ENCODE results near the gene DLEU7.
A peak's percentile ranks its signal among the peaks of the same experiment; 100 is the strongest.

The DLEU7 gene

DNA sequence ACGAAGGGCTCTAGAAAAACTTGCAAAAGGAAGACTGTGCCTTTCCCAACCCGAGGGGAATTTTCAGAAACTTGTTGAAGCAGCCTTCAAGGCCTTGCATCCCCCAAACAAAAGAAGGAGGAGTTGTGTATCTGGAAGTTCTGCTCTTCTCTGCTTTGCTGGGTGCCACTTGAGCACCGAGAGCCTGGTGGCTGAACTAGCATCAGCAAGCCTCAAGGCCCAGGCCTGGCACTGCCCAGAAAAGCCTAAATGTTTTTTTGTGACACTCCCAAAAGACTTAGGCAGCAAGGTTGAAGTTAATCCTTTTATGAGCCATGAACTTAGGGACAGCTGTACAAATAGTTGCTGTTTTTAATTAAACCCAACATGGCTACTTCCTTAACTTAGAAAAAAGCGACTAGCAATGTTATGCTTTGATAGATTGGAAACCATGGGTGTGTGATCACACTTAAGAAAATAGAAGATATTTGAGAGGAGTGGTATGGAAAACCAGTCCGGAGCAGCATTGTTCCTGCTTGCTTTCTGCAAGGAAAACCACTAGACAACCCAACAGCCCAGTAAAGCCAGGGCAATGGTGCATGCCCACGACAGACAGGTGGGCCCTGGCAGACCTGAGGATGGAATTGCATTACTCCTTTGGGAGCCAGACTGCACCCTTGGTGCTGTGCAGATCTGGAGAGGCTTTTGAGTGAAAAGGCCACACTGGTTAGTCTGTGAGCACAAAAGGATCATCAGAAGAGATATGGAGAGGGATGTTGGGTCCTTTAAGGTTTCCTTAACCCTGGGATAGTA is 788 bp upstream of the DLEU7 start:
- intact Hi-C loops (cut with DNase I): no loop called here
- DNase-seq: no peak

DNA sequence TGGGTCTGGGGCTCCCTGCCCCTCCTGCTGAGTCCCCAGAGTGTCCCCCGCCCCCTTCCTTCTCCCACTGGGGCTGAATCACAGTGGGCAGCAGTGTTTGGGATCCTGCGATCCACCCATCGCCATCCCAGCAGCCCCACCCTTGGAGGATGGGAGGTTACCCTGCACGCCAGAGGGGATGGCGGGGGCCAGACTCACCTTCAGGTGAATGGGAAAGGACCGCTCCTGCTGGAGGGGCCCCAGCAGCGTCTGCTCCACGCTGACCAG is 569 bp downstream of the DLEU7 start:
- intact Hi-C loops (cut with DNase I): no loop called here
- DNase-seq: peak in 5 of 10 donors; percentile 10 to 82 (median 18)

DNA sequence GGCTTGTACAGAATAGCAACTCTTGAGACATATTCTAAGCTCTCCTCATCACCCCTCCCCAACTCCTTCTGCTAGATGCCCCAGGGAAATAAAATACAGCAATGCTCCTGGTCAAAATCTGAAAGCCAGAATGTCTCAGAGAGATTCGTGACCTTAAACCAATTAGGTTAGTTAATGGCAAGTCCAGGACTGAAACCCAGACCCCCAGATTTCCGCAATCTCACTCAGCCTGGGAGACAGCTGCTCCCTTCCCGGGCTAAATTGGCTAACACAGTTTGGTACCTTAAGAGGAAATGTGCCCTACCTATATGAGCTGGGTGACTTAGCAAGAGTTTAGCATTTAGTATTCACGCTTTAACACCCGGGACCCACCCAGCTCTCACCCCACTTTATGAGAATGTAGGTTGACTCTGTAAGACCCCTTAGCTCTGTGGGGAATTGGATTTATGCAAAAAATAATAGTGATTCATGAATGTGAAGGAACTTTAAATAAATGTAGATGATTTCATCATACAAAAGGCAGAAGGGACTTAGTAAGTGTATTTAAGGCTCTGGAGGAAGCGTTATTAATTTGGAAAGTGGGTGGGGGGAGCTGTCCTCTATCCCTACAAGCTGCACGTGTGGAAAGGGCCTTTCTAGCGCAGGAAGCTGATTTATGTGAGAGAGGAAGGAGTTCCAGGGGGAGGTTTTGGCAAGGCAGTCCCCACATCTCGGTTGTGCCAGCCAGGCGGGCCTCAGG is 1.1 kb downstream of the DLEU7 start:
- DNase-seq: no peak
- intact Hi-C loops (cut with DNase I): no loop called here

DNA sequence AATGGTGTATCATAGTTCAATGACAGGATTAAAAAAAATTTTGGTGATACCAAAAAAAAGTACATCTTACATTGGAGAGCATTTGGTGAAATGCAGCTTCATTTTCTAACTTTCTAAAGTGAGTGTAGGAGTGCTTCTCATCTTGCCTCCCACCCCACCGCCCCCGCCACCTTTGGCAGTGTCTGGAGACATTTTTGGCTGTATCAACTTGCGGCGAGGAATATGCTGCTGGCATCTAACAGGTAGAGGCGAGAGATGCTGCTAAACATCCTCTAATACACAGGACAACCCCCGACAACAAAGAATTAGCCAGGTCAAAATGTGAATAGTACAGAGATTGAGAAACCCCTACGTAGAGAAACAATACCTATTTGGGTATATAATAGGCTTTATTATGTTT is 1.7 kb downstream of the DLEU7 start:
- intact Hi-C loops (cut with DNase I): no loop called here
- no peak for DNase-seq

DNA sequence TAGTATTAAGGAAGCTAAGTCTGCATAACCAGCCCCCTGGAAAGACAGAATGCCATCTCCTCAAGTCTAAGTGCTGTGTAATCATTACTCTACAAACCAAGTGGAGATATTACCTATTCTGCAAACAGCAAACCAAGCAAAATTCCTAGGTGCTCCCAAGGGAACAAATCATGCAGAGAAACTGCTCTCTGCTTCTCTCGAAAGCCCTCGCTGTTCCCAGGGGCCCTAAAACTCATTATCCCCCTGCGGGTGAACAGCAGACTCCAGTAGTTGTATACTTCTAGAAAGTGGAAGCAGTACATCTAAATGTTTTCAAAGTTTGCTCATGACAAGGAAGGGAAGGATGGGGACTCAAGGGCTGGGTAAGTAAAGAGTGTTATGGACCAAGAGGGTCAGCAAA is 3.2 kb downstream of the DLEU7 start:
- no peak for DNase-seq
- intact Hi-C loops (cut with DNase I): no loop called here

DNA sequence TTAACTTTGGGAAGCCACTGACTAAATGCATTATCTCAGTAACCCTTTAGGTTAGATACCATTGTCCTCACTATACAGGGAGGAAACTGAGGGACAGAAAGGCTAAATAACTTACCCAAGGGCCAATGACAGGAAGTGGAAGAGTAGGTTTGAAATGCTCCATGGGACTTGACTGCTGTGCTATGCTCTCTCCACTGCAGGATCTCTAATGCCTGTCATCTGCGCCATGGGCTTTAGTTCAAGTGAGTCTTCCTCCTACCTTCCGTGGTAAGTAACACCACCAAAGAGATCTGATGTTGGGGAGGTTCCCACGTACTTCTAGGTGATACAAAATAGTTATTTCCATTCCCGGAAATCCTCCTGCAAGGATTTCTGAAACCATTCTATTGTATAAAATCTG is 3.7 kb downstream of the DLEU7 start:
- DNase-seq: no peak
- intact Hi-C loops (cut with DNase I): no loop called here

DNA sequence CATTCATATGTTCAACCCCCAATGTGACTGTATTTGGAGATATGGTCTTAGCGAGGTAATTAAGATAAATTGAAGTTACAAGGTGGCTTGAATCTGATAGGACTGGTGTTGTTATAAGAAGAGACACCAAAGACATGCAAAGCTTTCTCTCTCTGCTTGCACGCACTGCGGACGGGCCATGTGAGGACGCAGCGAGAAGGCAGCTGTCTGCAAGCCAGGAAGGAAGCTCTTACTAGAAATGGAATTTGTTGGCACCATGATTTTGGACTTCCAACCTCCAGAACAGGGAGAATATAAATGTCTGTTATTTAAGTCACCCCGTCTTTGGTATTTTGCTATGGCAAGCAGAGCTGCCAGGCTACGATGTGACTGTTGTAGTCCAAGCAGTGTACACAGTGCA is 4.8 kb downstream of the DLEU7 start:
- intact Hi-C loops (cut with DNase I): no loop called here
- DNase-seq: peak in 1 of 10 donors; percentile 70

DNA sequence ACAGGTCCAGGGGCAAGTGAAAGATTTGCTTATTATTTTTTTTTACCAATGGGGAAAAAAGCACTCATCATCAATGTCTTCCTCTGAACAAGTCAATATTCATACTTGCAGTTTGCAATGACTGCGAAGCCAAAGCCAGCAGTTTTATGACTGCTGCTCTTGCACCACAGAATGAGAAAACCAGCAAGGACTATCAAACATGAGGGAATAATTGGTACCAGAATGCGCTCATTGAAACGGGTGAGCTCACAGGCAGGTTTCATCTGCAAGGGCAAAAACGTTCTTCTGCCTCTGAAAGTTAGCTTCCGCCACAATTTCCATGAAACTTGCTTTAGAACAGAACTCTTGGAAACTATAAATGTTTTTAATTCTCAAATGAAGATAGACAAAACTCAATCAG is 5.5 kb downstream of the DLEU7 start:
- DNase-seq: no peak
- intact Hi-C loops (cut with DNase I): no loop called here

DNA sequence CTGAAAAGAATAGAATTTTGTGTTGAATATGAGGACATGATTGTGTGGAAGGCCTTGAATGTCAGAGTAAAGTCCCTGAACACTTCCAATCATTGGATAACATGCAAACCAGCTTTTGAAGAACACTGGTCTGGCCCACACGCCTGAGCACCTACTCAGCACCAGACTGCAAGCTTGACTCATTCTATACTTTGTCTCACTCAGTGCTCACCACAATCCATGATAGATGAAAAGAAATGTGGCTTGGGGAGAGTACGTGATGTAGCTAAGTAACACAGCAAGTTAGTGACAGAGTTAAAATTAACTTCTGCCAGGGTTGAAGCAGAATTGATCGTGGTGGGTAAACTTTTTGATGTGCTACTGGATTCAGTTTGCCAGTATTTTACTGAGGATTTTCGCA is 12.0 kb downstream of the DLEU7 start:
- DNase-seq: no peak
- intact Hi-C loops (cut with DNase I): no loop called here

DNA sequence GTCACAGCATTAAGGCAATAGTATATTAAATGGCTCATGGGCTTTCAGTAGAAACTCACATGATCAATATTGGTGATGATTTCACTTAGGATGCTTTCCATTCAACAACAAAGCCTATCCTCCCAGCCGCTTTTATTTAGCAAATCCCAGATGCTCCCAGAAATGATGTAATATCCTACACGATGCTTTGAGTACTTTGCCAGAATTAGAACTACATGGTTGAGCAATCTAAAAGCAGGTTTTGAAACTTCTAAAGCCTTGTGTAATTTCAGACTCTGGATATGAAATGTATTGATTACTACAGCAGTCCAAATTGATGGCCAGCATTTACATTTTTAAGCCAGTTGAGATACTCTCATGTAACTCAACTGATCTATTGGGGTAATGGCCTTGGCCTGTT is 13.6 kb downstream of the DLEU7 start:
- intact Hi-C loops (cut with DNase I): no loop called here
- DNase-seq: no peak

DNA sequence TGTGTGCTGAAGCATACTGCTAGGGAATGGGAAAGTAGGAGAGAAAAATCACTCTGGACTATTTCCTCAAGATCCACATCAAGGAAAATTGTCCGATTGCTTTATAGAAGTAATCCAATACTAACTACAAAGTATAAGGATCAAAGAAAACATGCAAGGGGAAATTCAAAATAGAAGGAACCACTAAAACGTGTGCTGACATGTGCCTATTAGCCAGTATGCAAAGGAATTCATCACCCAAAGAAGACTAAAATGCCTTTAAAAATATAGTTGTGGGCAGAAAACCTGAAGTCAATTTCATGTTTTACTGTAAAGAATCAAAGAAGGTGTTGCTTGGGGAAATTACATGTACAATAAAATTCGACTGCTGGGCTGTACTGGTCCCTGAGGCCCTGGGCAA is 14.3 kb downstream of the DLEU7 start:
- intact Hi-C loops (cut with DNase I): no loop called here
- DNase-seq: no peak

DNA sequence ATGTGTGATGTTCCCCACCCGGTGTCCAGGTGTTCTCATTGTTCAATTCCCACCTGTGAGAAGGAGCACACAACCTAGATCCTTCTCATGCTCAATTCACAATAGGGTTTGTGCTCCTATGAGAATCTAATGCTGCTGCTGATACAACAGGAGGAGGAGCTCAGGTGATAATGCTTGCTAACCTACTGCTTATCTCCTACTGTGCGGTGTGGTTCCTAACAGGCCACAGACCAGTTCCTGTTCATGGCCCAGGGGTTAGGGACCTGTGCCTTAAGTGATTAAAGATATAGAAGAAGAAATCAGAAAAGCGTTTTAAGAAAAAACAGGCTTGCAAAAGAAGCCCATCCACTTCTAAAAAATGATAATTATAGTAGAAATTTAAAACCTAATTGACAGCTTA is 17.5 kb downstream of the DLEU7 start:
- DNase-seq: no peak
- intact Hi-C loops (cut with DNase I): no loop called here

DNA sequence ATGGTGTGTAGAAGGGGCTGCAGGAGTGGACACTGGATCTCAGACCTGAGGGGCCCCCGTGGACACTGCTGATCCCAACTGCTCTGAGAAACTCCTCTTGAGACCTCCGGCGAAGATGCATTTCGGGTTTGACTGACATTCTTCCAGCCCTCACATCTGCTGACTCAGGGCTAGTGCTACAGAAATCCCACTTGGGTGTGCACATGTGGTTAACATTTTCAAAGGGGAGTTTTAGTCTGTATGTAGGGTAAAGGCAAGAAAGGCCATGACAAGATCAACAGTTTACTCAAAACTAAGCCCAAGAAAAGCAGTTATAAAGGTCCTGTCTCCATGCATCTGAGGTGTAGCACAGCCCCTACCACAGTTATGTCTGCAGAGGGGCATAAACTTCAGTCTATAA is 31.2 kb downstream of the DLEU7 start:
- intact Hi-C loops (cut with DNase I): no loop called here
- no peak for DNase-seq

DNA sequence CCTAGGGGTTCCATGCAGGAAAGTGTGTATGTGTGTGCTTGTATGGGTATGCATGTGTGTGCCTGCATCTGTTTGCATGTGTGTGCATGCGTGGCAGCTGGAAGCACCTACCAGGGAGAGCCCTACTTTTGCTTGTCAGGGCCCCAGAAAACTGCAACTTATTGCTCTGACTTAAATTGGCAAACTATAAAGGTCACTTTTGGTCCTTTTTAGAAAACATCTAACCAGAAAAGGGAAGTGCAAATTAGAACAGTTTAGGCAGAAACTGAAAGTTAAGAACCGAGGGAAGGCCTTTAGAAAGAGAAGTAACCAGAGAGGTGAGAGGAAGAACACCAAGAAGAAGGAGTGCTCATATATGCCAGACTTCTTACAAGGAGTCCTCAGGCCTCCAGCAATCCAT is 32.5 kb downstream of the DLEU7 start:
- intact Hi-C loops (cut with DNase I): no loop called here
- DNase-seq: no peak

DNA sequence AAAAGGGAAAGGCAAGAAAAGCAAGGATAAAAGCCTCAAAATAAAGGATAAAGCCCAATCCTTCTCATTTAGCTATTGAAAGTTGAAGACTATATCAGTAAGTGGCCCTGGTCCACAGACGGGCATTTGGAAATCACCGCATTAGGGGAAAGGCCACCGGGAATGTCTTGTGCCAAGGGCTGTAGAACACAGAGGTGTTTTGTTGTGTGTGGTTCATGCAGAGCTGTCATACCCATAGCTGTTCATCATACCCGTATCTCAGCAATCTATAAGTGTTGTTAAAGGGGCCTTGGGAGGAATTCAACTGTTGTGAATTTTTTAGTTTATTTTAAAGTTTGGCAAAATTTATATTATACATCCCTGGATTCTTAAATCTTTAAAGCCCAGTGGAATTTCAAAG is 33.0 kb downstream of the DLEU7 start:
- DNase-seq: no peak
- intact Hi-C loops (cut with DNase I): no loop called here

DNA sequence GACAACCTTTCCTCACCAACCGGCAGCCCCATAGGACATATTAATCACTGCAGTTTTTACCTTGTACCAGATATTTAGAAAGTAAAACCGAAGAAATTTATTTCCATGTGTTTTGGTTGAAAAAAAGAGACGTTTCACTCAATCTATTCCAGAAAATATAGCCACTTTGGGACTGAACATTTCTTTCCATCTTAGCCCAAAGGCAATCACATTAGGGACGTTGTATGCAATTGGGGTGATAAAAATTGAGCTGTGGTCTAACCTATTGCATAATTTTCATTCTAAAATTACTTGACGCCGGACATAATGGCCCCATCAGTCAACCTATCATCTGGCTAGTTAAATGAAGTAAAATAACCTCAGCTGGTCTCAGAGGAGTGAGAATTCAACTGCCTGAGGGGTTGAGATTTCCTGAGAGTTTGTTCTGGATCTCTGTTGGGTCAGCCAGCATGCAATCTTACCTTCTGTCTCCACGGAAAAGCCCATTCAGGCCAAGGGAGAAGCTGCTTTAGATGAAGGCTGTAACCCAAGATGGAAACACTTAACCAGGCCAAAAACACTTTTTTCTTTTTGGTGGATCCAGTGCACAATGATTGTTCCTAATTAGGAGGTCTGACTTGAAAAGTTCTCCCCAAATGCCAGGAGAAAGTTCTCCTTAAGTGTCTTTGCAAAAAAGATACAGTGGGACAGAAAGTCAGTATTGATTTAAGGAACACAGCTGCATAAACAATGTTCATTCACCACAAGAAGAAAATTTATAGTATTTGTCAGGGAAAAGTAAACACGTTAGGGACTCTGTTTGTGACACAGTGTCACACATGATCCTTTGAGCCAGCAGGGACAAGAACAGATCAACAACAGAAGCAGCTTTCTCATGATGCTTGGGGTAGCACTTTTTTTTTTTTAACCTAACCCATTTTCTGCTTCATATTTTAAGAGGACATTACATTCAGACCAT is 34.1 kb downstream of the DLEU7 start:
- intact Hi-C loops (cut with DNase I): loop anchor here (10.0 kb wide), 2 partner anchors 125 to 835 kb away; no protein-coding TSS in a partner anchor
- no peak for DNase-seq

DNA sequence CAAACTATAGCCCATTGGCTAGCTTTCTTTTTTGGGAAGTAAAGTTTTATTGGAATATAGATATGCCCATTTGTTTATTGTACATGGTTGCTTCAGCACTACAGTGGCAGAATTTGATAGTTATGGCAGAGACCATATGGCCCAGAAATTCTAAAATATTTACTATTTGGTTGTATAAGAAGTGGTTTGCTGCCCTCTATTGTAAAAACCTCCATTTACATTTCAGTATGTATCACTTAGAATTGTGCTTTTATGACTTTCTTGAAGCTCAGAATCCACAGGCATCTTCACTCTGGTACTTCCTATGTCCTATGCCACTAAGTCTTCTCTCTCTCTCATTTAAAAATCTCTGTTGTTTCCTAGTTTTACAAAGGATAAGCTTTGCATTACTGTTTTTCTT is 37.7 kb downstream of the DLEU7 start:
- no peak for DNase-seq
- intact Hi-C loops (cut with DNase I): loop anchor here (10.0 kb wide), 2 partner anchors 121 to 831 kb away; no protein-coding TSS in a partner anchor

DNA sequence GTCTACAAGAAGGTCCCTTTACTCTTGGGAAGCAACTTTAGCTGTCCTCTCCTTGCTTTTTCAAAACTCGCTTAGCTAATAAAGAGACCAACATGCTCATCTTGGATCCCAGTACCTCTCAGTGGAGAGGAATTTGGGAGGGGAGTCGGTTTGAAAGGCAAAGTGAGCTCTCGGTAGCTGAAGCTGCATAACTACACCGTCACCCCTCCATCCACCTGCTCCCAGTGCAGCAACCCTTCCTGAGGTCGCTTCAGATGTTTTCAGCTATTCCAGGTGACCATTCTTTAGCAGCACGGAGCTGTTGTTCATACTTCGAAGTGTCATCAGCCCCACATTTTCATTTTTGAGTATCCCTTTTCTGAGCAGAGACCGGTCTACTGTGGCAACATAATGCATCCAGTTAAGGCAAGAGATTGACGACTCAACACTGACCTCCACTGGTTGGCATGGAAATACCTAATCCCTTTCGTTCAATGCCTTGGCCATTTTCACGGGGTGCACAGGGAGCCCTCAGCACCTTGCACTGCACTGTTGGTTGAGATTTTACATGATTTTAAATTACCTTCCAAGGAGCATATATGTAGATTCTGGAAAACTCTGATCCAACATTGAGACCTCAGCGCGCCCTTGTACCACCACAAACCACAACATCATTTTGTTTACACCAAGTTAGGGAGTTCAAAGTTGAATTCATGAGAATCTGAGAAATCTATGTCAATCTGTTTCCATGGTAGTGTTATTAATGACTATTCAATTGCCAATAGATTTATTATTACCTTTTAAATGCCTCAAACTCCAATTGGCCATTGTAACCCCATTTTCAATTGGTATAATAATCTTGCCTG is 42.2 kb downstream of the DLEU7 start:
- peak in 6 of 10 donors; percentile 18 to 85 (median 65) for DNase-seq
- intact Hi-C loops (cut with DNase I): loop anchor here (2.0 to 10.0 kb wide), 5 partner anchors 111 to 827 kb away; no protein-coding TSS in a partner anchor

DNA sequence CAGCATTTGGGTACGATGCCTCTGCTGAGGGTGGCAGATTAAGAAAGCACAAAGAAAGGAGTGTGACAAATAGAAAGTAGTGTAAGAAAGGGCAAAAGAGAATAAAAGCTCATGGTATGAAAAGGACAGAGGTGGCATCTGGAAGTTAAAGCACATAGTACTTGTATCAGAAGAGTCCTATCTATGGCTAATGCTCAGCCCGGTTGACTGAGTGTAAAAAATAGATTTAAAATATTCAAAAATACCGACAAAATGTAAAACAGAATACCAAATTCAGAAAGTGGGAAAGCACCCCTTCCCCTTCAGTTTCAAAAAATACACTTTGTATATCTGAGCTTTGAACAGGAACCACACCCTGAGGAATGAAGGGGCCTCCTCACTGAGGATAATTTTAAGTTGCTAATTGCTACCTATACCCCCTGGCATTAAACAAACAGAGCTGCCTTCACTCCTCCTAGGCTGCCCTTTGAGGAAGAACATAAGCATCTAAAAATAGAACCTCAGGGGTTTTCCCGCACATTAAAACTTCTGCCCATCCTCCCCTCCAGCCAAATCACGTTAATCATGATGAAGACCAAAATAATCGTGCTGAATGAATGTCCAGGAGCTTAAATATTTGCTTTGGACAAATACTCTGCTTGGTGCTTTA is 43.3 kb downstream of the DLEU7 start:
- DNase-seq: no peak
- intact Hi-C loops (cut with DNase I): loop anchor here (2.0 to 10.0 kb wide), 5 partner anchors 112 to 825 kb away; no protein-coding TSS in a partner anchor

DNA sequence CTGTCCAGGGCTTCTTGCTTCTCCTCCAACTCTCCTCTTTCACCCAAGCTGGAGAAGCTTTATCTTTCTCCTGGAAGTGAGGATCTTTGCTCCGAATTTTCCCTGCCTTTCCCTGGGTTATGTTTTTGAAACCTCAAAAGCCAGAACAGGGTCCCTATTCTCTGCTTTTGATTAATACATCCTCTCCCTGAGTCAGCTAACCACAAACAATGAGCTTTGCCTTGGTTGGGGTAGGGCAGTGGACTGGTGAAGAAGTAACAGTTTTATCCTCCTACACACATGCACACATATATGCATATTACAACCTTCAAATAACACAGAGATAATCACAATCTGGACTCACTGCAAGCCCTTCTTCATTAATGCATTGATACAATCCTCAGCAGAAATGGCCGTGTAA is 44.6 kb downstream of the DLEU7 start:
- DNase-seq: no peak
- intact Hi-C loops (cut with DNase I): no loop called here
